Fibroblast of skin of left biceps (primary cell): ENCODE results near the gene SCD5.
A peak's percentile ranks its signal among the peaks of the same experiment; 100 is the strongest.
"Not testable (repeated sequence)": the region's sequence is repeated elsewhere in the genome, so short reads cannot be mapped to it uniquely, and the experiment has no call there.

Experiments
- DNase-seq, 2 experiments: peaks; one replicate each; pipeline ENCODE4 v3.0.0-alpha.2; 2013; ENCODE audit warnings: low read depth in 2 of 2

Gene SCD5

GRCh38 chr4:82798168-82799005 lies at the start of gene SCD5:
Gene SCD5 (minus strand): TSS chr4:82798796. CDS start chr4:82798537, 259 bp downstream.
- peak; percentile 62 to 63 for DNase-seq

- DNase-seq: no peak
These were observed 44.0 kb upstream of the SCD5 start for GRCh38 chr4:82842593-82842992.

DNA sequence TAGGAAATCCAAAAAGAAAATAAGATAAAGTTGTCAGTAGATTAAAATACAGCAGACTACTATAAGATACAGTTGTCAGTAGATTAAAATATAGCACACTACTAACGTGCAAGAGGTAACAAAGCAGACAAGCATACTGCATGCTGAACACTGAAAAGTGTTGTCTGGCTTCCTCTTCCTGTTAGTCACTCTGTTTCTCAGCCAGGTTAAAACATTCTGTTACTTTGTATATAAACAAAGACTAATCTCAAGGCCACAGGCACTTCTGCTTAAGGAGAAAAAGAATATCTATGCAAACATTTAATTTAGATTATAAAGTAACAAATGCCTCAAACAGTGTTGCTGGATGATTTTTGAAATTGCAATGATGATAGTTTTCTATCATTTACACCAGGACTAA lies 41.0 kb upstream of the SCD5 start:
- DNase-seq: no peak

- DNase-seq: peak; percentile 47 to 56
These were observed 35.2 kb upstream of the SCD5 start for GRCh38 chr4:82833696-82834313.

DNA sequence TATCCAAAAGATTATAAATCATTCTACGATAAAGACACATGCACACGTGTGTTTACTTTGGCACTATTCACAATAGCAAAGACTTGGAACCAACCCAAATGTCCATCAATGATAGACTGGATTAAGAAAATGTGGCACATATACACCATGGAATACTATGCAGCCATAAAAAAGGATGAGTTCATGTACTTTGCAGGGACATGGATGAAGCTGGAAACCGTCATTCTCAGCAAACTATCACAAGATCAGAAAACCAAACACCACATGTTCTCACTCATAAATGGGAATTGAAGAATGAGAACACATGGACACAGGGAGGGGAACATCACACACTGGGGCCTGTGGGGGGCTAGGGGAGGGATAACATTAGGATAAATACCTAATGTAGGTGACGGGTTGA lies 34.5 kb upstream of the SCD5 start:
- not testable (repeated sequence) for DNase-seq

GRCh38 chr4:82825425-82825824 lies 26.8 kb upstream of the SCD5 start:
- no peak for DNase-seq

DNA sequence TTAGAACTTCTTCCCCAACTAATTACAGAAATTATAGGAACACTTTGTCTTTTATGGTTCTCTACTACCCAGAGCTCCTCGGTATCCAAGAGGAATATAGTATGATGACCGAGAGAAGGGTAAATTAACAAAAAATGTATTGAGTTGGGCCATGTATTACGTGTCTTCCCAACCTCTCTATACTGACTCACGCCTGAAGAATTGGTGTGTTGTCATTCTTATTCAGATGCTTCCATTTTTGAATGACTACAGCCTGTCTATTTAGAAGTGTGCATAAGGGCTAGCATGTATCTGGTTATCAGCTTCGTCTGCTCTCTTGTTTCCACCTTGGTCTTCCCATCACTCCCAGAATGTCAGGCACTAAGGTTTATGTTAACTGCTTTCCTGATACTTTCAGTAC lies 24.5 kb upstream of the SCD5 start:
- no peak for DNase-seq

GRCh38 chr4:82820689-82821088 lies 22.1 kb upstream of the SCD5 start:
- no peak for DNase-seq

- DNase-seq: no peak
These were observed 20.4 kb upstream of the SCD5 start for GRCh38 chr4:82818664-82819662.

DNA sequence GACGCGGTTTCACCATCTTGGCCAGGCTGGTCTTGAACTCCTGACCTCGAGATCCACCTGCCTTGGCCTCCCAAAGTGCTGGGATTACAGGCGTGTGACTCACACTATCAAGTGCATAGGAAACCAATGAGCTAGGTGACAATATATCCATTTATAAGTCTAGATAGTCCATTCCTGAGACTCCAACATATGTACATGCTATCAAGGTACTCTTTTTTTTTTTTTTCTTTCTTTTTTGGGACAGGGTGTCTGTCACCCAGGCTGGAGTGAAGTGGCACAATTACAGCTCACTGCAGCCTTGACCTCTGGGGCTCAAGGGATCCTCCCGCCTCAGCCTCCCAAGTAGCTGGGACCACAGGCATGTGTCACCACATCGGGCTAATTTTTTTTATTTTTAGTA lies 18.3 kb upstream of the SCD5 start:
- DNase-seq: not testable (repeated sequence)

- no peak for DNase-seq
These were observed 15.4 kb upstream of the SCD5 start for GRCh38 chr4:82814034-82814433.

GRCh38 chr4:82811838-82812341 lies 13.3 kb upstream of the SCD5 start:
- DNase-seq: no peak

DNA sequence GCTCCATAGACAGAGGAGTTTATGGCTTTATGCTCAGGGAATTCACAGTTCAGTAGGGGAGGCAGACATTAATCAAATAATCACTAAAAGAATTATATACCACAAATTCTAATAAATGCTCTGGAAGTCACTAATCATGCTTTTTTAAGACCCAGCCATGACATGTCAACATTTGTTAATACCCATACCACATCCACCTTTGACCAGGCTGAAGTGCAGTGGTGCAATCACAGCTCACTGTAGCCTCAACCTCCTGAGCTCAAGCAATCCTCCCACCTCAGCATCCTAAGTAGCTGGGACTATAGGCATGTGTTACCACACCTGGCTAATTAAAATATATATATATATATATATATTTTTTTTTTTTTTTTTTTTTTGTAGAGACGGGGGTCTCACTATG lies 12.8 kb upstream of the SCD5 start:
- no peak for DNase-seq

DNA sequence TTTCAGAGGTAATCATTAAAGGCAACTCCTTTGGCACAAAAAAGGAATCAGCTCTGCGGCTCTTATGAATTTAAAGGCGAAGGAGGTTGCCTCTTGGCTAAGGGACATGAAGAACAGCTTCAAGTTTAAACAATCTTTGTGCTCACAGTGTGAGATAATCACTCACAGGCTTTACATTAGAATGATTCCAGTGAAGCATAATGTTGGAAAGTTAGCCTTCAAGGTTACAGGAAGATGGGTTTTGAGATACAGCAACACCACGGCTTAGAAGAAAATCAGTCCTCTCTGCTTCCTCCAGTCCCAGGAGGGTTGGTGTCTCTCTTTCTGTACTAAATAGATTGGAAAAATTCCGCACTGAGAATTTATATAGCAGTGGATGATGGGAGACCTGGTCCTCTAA lies 11.6 kb upstream of the SCD5 start:
- DNase-seq: no peak

GRCh38 chr4:82809619-82810018 lies 11.0 kb upstream of the SCD5 start:
- DNase-seq: no peak

GRCh38 chr4:82803746-82804145 lies 5.2 kb upstream of the SCD5 start:
- DNase-seq: no peak

GRCh38 chr4:82802911-82803310 lies 4.3 kb upstream of the SCD5 start:
- DNase-seq: no peak

DNA sequence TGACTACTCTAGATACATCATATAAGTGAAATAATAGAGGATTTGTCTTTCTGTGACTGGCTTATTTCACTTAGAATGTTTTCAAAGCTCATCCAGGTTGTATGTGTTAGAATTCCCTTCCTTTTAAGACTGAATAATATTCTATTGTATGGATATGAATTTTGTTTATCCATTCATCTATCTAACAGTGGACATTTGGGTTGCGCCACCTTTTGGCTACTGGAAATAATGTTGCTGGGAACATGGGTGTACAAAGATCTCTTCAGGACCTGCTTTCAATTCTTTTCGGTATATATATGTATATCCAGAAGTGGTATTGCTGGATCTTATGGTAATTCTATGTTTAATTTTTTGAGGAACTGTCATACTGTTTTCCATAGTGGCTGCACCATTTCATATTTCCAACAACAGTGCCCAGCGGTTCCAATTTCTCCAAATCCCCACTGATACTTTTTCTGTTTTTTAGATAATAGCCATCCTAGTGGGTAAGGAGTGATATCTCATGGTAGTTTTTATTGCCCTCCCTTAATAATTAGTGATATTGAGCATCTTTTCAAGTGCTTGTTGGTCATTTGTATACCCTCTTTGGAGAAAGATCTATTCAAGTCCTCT lies 3.4 kb upstream of the SCD5 start:
- DNase-seq: no peak

- no peak for DNase-seq
These were observed 648 bp upstream of the SCD5 start for GRCh38 chr4:82799006-82799881.

DNA sequence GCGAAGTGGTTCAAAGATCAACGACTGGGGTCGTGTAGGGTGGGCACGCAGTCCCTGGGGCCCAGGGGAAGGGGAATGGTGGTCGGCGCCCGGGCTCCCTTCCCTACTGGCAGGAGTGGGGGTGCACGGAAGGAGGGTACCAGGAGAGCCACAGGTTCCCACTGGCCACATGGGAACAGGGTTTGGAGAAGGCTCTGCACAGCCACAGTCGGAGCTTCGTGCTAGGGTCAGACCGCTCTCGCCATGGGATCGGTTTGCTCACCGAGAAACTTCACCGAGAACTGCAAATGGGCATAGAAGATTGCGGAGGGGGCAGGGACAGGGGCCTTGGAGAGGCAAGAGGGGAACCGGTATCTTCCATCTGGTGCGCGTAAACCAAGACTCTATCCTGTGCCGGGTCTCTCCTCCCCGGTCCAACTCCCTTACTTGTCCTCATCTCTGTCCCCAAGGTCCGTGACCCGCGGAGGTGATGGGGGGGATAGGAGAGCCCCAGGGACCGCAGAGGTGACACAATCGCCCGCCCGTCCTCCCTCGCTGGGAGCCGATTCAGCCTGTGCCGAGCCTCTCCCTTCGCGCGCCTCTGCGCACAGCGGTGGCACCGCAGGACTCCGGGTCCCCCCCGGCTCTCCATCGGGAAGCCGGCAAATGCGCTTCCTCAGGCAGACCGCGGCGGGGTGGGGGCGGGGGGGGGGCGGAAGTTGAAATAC lies 1.0 kb downstream of the SCD5 start:
- no peak for DNase-seq
